ENCODE measurements around the gene TRPM8.

GRCh38 chr2:234044157-234044556, 127.0 kb downstream of the TRPM8 start:
- TF ChIP-seq CEBPB (IDR thresholded peaks at IDR 0.05), result no peak
- no peak for TF ChIP-seq RAD21 (IDR thresholded peaks at IDR 0.05; ENCODE audit: low read depth)
- TF ChIP-seq EGR1 (IDR thresholded peaks at IDR 0.05), result no peak
- TF ChIP-seq EP300 (IDR thresholded peaks at IDR 0.05; ENCODE audit: borderline replicate concordance), result 0 out of 2 replicates have a peak, but pooled peaks have one; percentile 31
- no peak for TF ChIP-seq TAF1 (IDR thresholded peaks at IDR 0.05; ENCODE audit: low read depth)
- no peak for TF ChIP-seq USF1 (IDR thresholded peaks at IDR 0.05)
- TF ChIP-seq REST (IDR thresholded peaks at IDR 0.05; ENCODE audit: low read depth), result no peak
- no peak for TF ChIP-seq CREB1 (IDR thresholded peaks at IDR 0.05; ENCODE audit: low read depth)
- TF ChIP-seq MAX (IDR thresholded peaks at IDR 0.05), result no peak
